ENCODE measurements around the gene LRRC55. TPM values are rescaled to one million over a fixed set of nuclear protein-coding genes. Genes with fewer than 3 reads are reported as not detected.

LRRC55 gene
- total and polyA plus RNA-seq, 2 experiments from 2014 or later, result 0.15 to 1.5 TPM

DNA sequence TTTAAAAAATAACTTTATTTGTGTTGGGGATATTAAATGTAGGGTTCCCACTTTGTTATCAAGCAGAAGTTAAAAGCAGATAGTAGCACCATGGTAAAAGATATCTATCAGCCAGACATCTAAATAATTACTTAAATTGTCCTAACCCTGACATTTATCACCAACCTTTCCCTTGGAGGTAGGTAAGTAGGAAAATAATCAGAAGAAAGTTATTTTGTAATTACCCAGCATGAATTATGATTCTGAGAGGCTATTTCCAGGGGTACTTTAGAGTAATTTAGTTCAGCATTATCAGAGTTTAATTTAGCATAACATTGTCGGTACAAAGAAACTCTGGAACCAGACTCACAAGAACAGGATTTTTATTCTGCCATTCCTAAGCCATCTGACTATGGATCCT, 23.2 kb upstream of the LRRC55 start:
- Histone ChIP-seq H3K36me3 (ENCODE audit: insufficient read depth) (no peaks in the 10 kb centered on the region), H3K27ac (ENCODE audit: low read depth) (no peak overlapping the region), H3F3A (replicated peaks; ENCODE audit: low read depth) (no peaks in the 10 kb centered on the region), H4K20me1 (replicated peaks; ENCODE audit: insufficient read depth) (no peaks in the 10 kb centered on the region), H2AFZ (no peak overlapping the region), H3K4me2 (no peak overlapping the region), H3K27me3 (ENCODE audit: insufficient read depth) (no peaks in the 10 kb centered on the region), H3K79me2 (replicated peaks; ENCODE audit: insufficient read depth) (no peaks in the 10 kb centered on the region), H3K4me1 (ENCODE audit: insufficient read depth) (peaks cover 12% of the 10 kb centered on the region), H3K9me2 (ENCODE audit: insufficient read depth) (0 out of 2 replicates have a peak, but pooled peaks cover 3% of the 10 kb centered on the region), H3K4me3 (no peak overlapping the region)
- Mint-ChIP-seq H3K4me3 (no peak overlapping the region), H3K4me1 (peaks cover 17% of the 10 kb centered on the region), H3K27me3 (ENCODE audit: insufficient read depth, low read depth, poor library complexity) (peaks cover 4% of the 10 kb centered on the region), H3K9me3 (no peaks in the 10 kb centered on the region), H3K36me3 (ENCODE audit: low read depth) (no peaks in the 10 kb centered on the region), H3K27ac (no peak overlapping the region)
- ATAC-seq (no peak), DNase-seq (ENCODE audit: low spot score) (no peak)
- no peak for TF ChIP-seq POLR2AphosphoS5 (IDR thresholded peaks at IDR 0.05; ENCODE audit: low read depth)

GRCh38 chr11:57160665-57161064, 21.1 kb upstream of the LRRC55 start:
- no peak overlapping the region for H2AFZ ChIP-seq
- no peaks in the 10 kb centered on the region for H3K36me3 ChIP-seq (ENCODE audit: insufficient read depth)
- no peak overlapping the region for H3K4me2 ChIP-seq
- peaks cover 3% of the 10 kb centered on the region for H3K4me1 ChIP-seq (ENCODE audit: insufficient read depth)
- H3K27me3 ChIP-seq (ENCODE audit: insufficient read depth), result no peaks in the 10 kb centered on the region
- H4K20me1 ChIP-seq (replicated peaks; ENCODE audit: insufficient read depth), result no peaks in the 10 kb centered on the region
- no peaks in the 10 kb centered on the region for H3F3A ChIP-seq (replicated peaks; ENCODE audit: low read depth)
- H3K4me3 ChIP-seq, result no peak overlapping the region
- no peak overlapping the region for H3K27ac Mint-ChIP-seq
- ATAC-seq, result no peak
- H3K4me1 Mint-ChIP-seq, result peaks cover 10% of the 10 kb centered on the region
- no peaks in the 10 kb centered on the region; the same call in 2 of the 3 replicates for H3K9me3 Mint-ChIP-seq
- no peaks in the 10 kb centered on the region for H3K36me3 Mint-ChIP-seq (ENCODE audit: low read depth)
- peaks cover 4% of the 10 kb centered on the region for H3K27me3 Mint-ChIP-seq (ENCODE audit: insufficient read depth, low read depth, poor library complexity)
- no peak for DNase-seq (ENCODE audit: low spot score)
- H3K9me2 ChIP-seq (ENCODE audit: insufficient read depth), result no peaks in the 10 kb centered on the region
- H3K4me3 Mint-ChIP-seq, result no peak overlapping the region
- H3K79me2 ChIP-seq (replicated peaks; ENCODE audit: insufficient read depth), result no peaks in the 10 kb centered on the region
- no peak overlapping the region for H3K27ac ChIP-seq (ENCODE audit: low read depth)
- TF ChIP-seq JUNB (IDR thresholded peaks at IDR 0.05; ENCODE audit: unreplicated experiment) (no peak), EZH2phosphoT487 (IDR thresholded peaks at IDR 0.05; ENCODE audit: unreplicated experiment) (no peak), CTCF (conservative IDR thresholded peaks at IDR 0.05; ENCODE audit: low read depth in 2 of 2) (no peak), NANOG (IDR thresholded peaks at IDR 0.05; ENCODE audit: borderline replicate concordance) (no peak), ZNF114 (CRISPR knock-in tag; IDR thresholded peaks at IDR 0.05) (no peak), EZH2 (IDR thresholded peaks at IDR 0.05; ENCODE audit: low read depth, unreplicated experiment) (no peak), POLR2AphosphoS5 (IDR thresholded peaks at IDR 0.05; ENCODE audit: low read depth) (no peak)
- TF ChIP-seq, protein P1, sequence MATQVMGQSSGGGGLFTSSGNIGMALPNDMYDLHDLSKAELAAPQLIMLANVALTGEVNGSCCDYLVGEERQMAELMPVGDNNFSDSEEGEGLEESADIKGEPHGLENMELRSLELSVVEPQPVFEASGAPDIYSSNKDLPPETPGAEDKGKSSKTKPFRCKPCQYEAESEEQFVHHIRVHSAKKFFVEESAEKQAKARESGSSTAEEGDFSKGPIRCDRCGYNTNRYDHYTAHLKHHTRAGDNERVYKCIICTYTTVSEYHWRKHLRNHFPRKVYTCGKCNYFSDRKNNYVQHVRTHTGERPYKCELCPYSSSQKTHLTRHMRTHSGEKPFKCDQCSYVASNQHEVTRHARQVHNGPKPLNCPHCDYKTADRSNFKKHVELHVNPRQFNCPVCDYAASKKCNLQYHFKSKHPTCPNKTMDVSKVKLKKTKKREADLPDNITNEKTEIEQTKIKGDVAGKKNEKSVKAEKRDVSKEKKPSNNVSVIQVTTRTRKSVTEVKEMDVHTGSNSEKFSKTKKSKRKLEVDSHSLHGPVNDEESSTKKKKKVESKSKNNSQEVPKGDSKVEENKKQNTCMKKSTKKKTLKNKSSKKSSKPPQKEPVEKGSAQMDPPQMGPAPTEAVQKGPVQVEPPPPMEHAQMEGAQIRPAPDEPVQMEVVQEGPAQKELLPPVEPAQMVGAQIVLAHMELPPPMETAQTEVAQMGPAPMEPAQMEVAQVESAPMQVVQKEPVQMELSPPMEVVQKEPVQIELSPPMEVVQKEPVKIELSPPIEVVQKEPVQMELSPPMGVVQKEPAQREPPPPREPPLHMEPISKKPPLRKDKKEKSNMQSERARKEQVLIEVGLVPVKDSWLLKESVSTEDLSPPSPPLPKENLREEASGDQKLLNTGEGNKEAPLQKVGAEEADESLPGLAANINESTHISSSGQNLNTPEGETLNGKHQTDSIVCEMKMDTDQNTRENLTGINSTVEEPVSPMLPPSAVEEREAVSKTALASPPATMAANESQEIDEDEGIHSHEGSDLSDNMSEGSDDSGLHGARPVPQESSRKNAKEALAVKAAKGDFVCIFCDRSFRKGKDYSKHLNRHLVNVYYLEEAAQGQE (IDR thresholded peaks at IDR 0.05; ENCODE audit: unreplicated experiment), result no peak
- TF ChIP-seq, protein P2, sequence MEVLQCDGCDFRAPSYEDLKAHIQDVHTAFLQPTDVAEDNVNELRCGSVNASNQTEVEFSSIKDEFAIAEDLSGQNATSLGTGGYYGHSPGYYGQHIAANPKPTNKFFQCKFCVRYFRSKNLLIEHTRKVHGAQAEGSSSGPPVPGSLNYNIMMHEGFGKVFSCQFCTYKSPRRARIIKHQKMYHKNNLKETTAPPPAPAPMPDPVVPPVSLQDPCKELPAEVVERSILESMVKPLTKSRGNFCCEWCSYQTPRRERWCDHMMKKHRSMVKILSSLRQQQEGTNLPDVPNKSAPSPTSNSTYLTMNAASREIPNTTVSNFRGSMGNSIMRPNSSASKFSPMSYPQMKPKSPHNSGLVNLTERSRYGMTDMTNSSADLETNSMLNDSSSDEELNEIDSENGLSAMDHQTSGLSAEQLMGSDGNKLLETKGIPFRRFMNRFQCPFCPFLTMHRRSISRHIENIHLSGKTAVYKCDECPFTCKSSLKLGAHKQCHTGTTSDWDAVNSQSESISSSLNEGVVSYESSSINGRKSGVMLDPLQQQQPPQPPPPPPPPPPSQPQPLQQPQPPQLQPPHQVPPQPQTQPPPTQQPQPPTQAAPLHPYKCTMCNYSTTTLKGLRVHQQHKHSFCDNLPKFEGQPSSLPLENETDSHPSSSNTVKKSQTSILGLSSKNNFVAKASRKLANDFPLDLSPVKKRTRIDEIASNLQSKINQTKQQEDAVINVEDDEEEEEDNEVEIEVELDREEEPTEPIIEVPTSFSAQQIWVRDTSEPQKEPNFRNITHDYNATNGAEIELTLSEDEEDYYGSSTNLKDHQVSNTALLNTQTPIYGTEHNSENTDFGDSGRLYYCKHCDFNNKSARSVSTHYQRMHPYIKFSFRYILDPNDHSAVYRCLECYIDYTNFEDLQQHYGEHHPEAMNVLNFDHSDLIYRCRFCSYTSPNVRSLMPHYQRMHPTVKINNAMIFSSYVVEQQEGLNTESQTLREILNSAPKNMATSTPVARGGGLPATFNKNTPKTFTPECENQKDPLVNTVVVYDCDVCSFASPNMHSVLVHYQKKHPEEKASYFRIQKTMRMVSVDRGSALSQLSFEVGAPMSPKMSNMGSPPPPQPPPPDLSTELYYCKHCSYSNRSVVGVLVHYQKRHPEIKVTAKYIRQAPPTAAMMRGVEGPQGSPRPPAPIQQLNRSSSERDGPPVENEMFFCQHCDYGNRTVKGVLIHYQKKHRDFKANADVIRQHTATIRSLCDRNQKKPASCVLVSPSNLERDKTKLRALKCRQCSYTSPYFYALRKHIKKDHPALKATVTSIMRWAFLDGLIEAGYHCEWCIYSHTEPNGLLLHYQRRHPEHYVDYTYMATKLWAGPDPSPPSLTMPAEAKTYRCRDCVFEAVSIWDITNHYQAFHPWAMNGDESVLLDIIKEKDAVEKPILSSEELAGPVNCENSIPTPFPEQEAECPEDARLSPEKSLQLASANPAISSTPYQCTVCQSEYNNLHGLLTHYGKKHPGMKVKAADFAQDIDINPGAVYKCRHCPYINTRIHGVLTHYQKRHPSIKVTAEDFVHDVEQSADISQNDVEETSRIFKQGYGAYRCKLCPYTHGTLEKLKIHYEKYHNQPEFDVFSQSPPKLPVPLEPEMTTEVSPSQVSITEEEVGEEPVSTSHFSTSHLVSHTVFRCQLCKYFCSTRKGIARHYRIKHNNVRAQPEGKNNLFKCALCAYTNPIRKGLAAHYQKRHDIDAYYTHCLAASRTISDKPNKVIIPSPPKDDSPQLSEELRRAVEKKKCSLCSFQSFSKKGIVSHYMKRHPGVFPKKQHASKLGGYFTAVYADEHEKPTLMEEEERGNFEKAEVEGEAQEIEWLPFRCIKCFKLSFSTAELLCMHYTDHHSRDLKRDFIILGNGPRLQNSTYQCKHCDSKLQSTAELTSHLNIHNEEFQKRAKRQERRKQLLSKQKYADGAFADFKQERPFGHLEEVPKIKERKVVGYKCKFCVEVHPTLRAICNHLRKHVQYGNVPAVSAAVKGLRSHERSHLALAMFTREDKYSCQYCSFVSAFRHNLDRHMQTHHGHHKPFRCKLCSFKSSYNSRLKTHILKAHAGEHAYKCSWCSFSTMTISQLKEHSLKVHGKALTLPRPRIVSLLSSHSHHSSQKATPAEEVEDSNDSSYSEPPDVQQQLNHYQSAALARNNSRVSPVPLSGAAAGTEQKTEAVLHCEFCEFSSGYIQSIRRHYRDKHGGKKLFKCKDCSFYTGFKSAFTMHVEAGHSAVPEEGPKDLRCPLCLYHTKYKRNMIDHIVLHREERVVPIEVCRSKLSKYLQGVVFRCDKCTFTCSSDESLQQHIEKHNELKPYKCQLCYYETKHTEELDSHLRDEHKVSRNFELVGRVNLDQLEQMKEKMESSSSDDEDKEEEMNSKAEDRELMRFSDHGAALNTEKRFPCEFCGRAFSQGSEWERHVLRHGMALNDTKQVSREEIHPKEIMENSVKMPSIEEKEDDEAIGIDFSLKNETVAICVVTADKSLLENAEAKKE (CRISPR knock-in tag; IDR thresholded peaks at IDR 0.05), result no peak
- TF ChIP-seq, protein P3, sequence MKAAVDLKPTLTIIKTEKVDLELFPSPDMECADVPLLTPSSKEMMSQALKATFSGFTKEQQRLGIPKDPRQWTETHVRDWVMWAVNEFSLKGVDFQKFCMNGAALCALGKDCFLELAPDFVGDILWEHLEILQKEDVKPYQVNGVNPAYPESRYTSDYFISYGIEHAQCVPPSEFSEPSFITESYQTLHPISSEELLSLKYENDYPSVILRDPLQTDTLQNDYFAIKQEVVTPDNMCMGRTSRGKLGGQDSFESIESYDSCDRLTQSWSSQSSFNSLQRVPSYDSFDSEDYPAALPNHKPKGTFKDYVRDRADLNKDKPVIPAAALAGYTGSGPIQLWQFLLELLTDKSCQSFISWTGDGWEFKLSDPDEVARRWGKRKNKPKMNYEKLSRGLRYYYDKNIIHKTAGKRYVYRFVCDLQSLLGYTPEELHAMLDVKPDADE (IDR thresholded peaks at IDR 0.05), result no peak
